Astrocyte of the cerebellum (primary cell): ENCODE data around the gene DIAPH1.

Experiments used
- DNase-seq: peaks from one replicate; pipeline ENCODE4 v3.0.0-alpha.2; 2011; ENCODE audit warnings: low read depth
- H3K4me3 ChIP-seq: 2 replicates; pipeline ENCODE4 v1.5.1; 2011; ENCODE audit warnings: mild to moderate bottlenecking, low read depth, low read length, moderate library complexity
- in situ Hi-C: cut with HindIII; loops from 2 replicates; pipeline ENCODE4 v1.10.0; 2017; ENCODE audit warnings: low sequenced_read_pairs
- TF ChIP-seq, protein P1 (sequence below): IDR thresholded peaks from 2 replicates; pipeline ENCODE4 v1.5.1; 2012; ENCODE audit warnings: low read length, low read depth, moderate library complexity, mild to moderate bottlenecking; ENCODE audit errors: missing control alignments

The DIAPH1 gene

GRCh38 chr5:141477815-141478214 lies 141.0 kb downstream of the DIAPH1 start:
- peak overlapping the region; percentile 60 for H3K4me3 ChIP-seq
- in situ Hi-C loops, result no loop called here

DNA sequence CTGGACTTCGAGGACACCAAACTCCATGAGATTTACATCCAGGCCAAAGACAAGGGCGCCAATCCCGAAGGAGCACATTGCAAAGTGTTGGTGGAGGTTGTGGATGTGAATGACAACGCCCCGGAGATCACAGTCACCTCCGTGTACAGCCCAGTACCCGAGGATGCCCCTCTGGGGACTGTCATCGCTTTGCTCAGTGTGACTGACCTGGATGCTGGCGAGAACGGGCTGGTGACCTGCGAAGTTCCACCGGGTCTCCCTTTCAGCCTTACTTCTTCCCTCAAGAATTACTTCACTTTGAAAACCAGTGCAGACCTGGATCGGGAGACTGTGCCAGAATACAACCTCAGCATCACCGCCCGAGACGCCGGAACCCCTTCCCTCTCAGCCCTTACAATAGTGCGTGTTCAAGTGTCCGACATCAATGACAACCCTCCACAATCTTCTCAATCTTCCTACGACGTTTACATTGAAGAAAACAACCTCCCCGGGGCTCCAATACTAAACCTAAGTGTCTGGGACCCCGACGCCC lies 141.7 kb downstream of the DIAPH1 start:
- in situ Hi-C loops, result no loop called here
- H3K4me3 ChIP-seq, result peak overlapping the region; percentile 60
- TF ChIP-seq, protein P1, sequence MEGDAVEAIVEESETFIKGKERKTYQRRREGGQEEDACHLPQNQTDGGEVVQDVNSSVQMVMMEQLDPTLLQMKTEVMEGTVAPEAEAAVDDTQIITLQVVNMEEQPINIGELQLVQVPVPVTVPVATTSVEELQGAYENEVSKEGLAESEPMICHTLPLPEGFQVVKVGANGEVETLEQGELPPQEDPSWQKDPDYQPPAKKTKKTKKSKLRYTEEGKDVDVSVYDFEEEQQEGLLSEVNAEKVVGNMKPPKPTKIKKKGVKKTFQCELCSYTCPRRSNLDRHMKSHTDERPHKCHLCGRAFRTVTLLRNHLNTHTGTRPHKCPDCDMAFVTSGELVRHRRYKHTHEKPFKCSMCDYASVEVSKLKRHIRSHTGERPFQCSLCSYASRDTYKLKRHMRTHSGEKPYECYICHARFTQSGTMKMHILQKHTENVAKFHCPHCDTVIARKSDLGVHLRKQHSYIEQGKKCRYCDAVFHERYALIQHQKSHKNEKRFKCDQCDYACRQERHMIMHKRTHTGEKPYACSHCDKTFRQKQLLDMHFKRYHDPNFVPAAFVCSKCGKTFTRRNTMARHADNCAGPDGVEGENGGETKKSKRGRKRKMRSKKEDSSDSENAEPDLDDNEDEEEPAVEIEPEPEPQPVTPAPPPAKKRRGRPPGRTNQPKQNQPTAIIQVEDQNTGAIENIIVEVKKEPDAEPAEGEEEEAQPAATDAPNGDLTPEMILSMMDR, result no peak
- no peak for DNase-seq

More at GRCh38 chr5:141477815-141478214, 141.0 kb downstream of the DIAPH1 start:
- no peak for DNase-seq
- TF ChIP-seq, protein P1, result no peak

GRCh38 chr5:141476132-141476911 lies 142.5 kb downstream of the DIAPH1 start:
- peak; percentile 56 for DNase-seq
- in situ Hi-C loops, result no loop called here
- TF ChIP-seq, protein P1, result no peak
- peak overlapping the region; percentile 60 for H3K4me3 ChIP-seq

DNA sequence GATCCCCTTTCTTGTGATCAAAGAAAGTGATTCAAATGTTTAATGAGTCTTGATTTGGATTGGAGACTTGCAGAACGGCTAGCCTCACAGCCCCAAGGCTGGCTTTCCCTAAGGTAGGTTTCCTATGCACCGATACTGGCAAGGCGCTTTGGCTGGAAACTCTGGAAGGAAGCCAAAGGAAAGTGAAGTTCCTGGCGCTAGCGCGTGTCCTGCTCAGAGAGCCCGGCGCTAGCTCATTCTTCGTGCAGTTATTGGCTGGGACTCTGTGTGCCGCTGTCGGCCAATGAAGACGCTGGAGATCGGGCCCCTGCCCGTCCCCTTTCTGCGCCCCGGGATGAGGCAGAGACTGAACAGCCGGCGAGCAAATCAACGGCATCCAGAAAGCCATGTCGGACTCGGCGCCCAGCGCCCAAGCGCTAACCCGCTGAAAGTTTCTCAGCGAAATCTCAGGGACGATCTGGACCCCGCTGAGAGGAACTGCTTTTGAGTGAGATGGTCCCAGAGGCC lies 143.1 kb downstream of the DIAPH1 start, which contains the start of gene PCDHGC3:
PCDHGC3 (plus strand) TSS at position 342 of the 507 bp plus-strand sequence; CDS start at position 493, 151 bp downstream.
- peak; percentile 91 for DNase-seq

GRCh38 chr5:141465351-141465750 lies 153.4 kb downstream of the DIAPH1 start:
- H3K4me3 ChIP-seq, result no peak overlapping the region
- DNase-seq, result no peak
- in situ Hi-C loops, result no loop called here
- TF ChIP-seq, protein P1, result no peak

More for the DNA sequence above, 143.1 kb downstream of the DIAPH1 start, which contains the start of gene PCDHGC3:
- in situ Hi-C loops, result no loop called here
- H3K4me3 ChIP-seq, result peak within 1 kb of the TSS; percentile 60
- TF ChIP-seq, protein P1, result peak; percentile 29
